Left renal cortex interstitium (tissue), 4 donors: ENCODE measurements around the gene SAMD4B. TPM values are rescaled to one million over a fixed set of nuclear protein-coding genes. Genes with fewer than 3 reads are reported as not detected.
"Not testable (repeated sequence)": the region's sequence is repeated elsewhere in the genome, so short reads cannot be mapped to it uniquely, and the experiment has no call there.

Experiments used
- DNase-seq, 4 donors: peaks; one replicate each; pipeline ENCODE4 v3.0.0-alpha.2; 2013; ENCODE audit warnings: low read depth in 4 of 4, low spot score in 2 of 4, missing footprints in 1 of 4
- polyA plus RNA-seq, 4 donors: library from polyadenylated mRNA; unstranded; fragments of 120-200 nt; gene quantifications; one replicate each; pipeline ENCODE4 v1.2.1, GENCODE V29; 2013; ENCODE audit not compliant: insufficient read length in 4 of 4

SAMD4B gene
- polyA plus RNA-seq, 4 donors, result 86.6 to 165 (median 124) TPM

DNA sequence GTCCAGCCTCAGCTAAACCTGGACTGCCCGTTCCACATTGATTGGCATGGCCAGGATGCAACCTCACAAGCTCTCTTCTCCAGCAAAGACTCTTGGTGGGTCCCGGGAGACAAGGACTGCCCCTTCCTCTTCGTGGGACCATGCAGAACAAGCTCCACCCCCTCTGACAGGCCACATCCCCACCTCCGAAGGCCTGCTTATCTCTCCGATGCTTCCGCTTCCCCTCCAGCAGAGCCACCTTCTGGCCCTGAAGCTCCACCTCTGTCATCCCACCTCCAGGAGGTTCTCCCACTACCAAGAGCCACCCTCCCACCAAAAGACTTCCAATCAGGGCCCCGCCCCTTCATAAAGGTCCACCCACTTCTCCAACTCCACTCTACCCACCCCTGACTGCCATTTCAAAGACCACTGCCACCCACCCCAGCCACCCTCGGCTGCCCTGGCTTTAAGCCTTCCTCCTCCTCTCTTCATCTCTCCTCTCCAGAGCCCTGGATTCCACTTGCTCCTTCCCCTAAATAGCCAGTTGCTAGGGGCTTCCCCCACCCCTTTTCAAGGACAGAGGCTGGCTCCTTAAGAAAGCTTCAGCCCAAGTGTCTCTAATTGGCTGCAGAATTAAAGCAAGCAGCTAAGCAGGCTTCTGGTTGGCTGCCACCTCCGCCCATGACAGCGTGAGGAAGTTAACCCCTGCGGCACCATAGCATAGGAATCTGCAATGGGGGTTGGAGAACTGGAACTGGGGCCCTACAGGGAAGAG, 31.5 kb upstream of the SAMD4B start:
- no peak for DNase-seq

DNA sequence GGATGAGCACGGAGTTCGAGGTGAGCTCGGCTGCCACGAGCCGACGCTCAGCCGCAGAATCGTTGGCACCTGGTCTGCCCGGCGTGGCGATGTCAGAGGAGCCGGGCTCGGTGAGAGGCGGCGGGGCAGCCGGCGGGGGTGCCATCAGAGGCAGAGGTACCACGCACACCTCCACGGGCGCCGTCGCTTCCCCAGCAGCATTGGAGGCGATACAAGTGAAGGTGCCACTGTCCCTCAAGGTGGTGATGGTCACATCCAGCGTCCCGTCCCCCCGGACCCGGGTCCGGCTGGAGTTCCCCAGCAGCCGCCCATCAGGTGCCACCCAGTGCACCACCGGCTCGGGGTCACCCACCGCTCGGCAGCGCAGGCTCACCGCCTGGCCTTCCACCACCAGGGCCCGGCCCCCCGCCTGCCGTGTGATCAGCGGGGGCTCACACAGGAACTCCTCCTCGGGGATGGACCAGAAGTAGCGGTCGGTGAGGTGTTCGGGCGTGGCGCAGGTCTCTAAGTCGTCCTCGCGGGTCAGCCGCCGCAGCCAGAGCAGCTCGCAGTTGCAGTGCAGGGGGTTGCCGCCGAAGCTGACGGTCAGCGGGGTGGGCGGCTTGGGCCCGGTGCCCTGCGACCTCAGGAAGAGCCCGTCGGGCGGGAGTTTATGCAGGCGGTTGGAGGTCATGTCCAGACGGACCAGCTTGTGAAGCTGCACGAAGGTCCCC, 28.0 kb upstream of the SAMD4B start:
- no peak for DNase-seq

DNA sequence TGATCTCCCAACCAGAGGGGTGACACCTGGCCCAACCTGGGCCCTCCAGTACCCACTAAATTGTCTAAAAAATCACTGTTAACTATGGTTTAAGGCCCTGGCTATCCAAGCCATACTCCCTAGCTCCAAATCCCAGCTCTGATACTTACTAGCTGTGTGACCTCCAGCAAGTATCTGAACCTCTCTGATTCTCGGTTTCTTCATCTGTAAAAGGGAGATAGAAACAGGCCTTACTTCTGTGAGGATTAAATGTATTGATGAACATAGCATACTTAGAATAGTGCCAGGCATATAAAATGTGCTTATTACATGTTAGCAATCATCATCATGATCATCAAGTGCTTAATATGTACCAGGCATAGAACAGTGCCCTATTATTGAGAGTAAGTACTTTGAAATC, 26.3 kb upstream of the SAMD4B start:
- no peak for DNase-seq

DNA sequence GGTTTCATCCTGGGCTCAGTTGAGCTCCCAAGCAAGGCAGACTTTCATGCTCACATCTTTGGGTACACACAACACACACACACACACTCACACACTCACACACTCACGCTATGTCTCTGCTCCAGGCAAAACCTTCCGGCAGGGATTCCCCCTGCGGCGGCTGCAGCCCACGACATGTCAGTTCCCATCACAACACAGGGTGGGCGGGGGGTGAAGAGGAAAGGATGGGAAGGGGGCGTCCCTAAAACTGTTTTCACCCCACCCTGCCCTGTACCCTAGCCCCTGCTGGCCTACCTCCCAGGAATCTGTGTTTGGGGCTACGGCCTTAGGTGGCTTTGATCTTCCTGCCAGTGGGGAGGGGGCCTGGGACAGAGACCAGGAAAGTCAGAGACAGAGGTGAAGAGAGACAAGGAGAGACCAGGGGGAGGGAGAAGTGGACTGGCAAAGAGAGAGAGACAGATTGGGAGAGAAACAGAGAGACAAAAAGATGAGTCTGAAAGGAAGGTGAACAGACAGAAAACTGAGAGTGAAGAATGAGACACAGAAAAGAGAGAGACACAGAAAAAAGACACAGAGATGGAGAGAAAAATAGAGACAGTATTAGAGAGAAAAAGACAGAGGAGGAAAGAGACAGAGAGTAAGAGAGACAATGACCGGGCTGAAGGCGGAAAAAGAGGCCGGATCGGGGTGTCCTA, 25.4 kb upstream of the SAMD4B start:
- no peak for DNase-seq

DNA sequence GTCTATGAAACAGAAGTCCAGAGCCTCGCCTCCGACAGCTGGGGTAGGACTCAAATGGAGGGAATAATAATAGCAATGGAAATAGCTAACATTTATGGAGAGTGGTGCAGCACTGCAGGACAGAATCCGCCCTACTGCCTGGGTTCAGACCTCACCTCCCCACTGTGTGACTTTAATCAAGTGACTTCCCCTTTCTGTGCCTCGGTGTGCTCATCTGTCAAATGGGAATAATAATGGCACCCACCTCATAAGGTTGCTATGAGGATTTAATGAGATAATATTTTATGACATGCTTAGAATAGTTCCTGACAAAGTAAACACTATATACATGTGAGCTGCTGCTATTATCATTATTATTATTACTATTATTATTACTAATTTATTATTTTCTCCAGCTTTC, 24.7 kb upstream of the SAMD4B start:
- no peak for DNase-seq

DNA sequence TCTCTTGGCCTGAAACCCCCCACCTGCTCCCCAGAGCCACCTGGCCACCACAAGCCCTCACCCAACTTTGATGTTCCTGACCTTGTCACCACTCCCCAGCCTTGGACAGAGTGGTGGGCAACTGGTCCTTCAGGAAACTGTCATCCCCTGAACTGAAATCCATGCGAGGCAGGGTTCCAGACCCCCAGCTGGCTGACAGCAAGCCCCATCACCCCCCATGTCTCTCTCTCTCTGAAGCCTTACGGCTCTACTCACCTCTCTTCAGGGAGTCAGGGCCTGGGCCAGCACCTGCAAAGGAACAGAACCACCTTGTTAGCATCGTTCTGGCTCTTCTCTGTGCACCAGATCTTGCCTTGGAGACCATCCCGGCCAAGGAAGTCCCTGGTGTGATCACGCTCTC, 24.1 kb upstream of the SAMD4B start:
- no peak for DNase-seq

DNA sequence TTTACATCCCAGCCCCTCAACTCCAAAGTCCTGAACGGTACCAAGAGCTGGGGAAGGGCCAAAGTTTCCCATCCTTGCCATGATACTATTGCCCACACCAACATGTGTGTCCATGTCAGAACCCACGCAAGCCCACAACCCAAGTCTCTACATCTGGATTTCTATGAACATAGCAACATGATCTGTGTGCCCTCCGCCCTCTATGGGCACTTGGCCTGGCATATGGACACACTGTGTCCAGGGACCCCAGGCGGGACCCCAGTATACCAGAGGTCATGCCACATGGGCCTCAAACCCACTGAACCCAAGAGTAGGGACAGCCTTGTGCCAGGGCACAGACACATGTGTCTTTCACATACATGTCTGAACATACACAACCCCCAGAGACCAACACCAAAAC, 23.5 kb upstream of the SAMD4B start:
- DNase-seq, result no peak

DNA sequence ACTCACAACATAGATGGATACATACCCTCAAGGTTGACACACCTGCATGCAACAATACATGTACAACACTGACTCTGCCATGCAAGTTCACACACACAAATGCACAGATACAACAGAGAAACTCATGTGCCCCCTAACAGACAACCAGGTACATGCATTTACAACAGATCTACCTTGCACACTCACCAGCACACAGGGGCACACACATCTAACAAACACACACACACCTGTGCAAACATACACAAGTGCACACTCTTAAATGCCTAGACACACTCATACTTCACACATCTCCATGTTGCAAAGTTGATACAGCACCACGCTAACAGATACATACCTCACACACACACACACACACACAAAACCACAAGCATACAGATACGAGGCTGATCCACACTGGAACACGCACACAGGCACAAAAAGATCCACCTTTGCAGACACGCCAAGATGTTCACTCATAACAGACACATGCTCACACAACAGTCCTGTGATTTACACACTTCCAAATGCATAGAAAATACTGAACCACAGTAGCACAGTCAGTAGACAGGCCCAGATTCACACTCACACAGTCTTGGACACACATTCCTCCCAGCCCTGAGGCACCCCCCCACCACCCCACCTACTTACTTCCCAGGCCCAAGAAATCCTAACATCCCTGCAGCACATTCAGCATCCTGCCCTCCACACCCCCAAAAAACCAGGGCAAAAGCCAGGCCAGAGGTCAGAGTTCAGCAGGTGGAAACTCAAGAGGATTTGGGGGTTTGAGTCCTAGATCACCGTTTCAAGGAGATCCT, 22.9 kb upstream of the SAMD4B start:
- no peak for DNase-seq

DNA sequence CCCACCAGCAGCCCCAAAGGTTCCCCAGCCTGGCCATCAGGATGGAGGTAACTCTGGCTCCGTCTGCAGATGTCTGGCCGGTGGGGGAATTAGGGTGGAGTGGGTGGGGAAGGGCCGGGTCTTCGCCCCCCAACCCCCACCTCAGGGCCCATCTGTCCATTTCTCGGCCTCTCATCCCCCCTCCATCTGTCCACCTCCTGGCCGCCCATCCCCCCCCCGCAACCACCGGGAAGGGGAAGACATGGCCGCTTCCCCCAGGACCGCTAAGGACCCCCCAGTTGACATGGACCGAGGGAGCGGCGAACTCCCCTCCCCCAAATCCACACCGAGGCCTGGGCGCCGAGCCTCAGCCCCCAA, 22.4 kb upstream of the SAMD4B start:
- no peak for DNase-seq

DNA sequence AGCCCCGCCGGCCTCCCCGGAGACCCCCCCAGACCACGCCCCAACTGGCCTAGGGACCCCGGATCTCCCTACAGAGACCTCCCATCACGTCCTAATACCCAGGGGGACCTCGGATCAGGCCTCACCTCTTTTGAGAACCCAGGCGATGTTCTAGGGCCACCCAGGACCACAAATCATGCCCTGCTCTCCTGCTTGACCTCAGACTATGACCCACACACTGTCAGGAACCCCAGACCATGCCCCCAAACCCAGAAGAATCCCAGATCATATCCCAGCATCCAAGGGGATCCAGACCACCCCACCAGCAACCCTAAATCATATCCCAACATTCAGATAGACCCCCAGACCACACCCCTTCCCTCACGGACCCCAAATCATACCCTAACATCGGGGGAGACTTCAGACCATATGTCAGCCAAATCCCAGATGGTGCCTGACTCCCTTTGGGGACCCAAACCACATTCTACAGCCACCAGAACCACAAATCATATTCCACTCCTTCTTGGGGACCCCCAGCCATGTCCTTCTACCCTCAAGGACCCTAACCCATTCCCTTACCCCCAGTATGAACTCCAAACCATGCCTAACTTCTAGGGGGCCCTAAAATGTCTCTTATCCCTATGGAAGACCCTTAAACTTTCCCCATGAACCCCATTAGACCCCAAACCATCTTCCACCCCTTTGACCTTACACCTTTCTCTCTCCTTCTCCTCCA, 20.9 kb upstream of the SAMD4B start:
- no peak for DNase-seq

DNA sequence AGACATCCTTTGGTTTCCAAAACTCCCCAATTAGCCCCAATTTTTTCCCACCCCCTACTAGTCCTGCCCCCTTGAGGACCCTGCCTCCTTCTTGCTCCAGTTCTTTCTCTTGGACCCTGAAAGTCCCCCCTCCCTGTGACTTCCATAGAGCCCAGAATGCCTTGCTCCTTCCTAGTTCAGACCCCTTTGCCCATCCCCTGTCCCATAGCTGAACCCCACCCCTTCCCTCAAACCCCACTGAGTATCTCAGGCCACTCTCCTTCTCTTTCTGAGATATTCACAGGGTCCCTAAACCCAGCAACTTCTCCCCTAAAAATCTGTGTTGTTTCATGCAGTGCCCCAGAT, 20.4 kb upstream of the SAMD4B start:
- no peak for DNase-seq

DNA sequence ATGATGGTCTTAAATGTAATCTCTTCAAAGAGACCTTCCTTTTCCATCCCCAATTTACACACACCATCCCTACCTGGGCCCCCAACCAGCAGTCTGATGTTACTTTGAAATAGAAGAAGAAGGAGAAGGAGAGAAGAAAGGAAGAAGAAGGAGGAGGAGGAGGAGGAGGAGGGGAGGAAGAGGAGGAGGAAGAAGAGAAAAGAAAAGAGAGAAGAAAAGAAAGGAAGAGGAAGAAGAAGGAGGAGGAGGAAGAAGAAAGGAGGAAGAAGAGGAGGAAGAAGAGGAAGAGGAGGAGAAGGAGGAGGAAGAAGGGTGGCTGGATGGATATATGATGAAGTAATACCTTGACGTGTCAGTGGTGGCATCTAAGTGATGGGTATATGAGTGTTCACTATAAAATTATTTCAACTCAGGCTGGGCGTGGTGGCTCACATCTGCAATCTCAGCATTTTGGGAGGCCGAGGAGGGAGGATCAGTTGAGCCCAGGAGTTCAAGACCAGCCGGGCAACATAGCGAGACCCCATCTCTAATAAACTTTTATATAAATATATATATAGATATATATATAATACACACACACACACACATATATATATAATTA, 17.9 kb upstream of the SAMD4B start:
- no peak for DNase-seq

DNA sequence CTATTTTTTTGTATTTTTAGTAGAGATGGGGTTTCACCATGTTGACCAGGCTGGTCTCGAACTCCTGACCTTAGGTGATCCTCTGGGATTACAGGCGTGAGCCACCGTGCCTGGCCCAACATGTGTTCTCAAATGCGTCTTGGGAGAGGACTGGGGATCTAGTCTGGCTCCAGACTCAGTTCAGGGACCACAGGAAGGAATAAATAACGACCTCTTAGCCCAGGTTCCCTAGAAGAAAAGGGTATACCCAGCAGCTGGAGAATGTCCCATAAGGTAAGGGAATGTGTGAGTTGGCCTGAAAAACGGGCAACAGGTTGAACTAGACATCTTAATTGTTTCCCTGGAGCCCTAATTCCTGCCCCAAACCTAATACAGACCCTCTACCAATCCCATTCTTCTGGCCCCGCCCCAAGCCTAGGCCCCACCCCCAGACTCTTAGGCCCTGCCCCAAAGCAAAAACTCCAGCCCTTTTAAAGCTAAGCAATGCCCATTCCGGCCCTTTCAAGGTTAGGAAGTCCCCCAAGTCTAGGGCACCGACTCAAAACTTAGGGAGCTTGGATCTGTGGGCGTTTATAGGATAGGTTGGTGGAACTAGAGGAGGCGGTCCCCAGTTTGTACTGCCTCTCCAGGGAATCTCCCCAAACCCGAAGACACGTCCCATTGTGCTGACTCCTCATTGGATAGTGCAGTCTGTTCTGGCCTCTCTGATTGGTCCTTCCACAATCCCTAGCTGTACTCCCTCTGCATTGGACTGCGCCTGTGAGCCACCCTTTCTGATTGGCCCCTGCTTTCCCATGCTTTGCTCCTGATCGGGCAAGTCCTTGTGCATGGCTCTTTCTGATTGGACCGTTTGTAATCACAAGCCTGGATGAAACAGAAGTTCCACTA, 16.2 kb upstream of the SAMD4B start:
- no peak for DNase-seq

DNA sequence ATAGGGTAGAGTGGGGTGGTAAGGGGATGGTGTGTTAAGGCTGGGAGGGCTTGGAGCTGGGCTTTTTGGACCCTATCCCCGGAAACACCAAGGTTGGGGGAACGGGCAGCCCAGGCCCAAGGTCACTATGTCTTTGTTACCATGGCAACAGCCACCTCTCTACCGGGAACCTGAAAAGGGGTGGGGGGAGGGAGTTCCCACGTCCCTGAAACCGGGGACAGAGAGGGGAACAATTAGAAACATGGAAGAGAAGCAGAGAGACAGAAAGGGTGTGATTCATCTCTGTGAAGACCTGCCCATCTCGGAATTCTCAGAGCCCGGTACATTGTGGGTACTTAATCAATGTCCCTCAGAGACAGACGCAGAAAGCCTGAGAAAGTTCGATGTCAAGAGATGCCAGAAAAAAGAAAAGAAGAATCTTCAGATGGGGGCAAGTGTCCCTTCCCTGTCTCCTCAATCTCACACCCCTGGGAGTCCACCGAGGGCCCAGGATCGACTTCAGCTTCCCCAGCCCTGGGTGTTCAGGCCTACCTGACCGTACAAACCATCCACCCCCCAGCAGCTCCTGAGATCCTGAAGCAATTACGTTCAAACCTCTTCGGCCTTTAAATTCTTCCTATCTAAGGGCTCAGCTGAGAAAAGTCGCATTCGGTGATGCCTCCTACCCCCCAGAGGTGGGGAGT, 14.7 kb upstream of the SAMD4B start:
- DNase-seq, result no peak

DNA sequence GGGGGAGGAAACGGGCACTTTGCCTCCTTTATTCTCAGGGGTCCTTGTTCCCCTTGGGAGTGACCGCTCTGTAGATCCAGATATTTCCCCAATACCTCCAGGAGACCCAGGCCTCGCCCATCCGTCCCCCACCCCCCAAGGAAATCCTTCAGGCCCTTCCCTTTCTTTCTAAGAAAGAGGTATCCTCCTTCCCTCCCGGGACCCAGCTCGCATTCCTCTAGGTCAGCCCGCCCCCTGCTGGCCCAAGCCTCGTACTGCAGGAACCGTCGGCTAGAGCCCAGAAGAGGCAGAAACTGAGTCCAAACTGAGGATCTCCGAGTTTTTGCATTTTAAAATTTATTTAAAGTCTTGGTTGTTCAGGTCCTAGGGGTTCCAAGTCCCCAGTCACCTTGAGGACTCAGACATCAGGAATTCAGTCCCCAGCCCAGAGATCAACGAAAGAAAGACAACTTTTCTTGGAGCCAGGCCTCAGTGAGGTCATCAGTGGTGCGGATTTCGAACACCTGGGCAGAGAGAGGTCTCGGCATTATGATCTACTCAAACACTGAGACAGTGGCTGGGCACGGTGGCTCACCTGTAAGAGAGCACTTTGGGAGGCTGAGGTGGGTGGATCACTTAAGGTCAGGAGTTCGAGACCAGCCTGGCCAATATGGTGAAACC, 14.0 kb upstream of the SAMD4B start:
- DNase-seq, result peak in 2 of 4 donors; percentile 49 to 70

DNA sequence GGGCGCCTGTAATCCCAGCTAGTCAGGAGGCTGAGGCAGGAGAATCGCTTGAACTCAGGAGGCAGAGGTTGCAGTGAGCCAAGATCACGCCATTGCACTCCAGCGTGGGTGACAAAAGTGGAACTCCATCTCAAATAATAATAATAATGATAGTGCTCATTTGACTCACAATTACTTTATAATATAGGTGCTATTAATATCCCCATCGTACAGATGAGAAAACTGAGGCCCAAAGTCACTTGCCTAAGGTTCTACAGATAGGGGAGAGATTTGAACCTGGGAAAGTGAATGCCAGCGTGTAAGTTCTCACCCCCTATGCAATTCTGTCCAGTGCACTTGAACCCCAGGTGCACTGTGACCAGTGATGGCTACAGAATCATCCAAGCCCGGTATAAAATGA, 12.3 kb upstream of the SAMD4B start:
- no peak for DNase-seq

DNA sequence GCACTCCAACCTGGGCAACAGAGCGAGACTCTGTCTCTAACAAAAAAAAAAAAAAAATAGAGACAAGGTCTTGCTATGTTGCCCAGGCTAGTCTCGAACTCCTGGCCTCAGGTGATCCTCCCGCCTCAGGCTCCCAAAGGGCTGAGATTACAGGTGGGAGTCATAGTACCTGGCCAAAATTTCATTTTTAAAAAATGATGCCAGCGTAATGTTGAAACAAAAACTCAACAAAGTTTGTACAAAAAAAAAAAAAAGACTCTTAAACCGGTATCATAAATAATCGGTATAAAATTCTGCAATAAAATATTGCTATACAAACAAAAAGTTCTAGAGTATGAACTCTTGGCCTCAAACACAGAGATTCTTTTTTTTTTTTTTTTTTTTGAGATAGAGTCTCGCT, 9.9 kb upstream of the SAMD4B start:
- DNase-seq, result no peak

DNA sequence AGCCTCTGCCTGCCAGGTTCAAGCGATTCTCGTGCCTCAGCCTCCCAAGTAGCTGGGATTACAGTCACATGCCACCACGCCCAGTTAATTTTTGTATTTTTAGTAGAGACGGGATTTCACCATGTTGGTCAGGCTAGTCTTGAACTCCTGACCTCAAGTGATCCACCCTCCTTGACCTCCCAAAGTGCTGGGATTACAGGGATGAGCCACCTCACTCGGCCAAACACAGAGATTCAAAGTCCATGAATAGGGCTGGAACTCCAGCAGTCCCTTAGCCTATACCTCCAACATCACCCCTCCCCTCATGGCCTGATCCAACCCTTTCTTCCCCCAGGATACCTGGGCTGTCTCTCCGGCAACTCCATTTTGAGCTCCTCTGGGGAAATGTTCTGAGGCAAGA, 9.5 kb upstream of the SAMD4B start:
- DNase-seq, result not testable (repeated sequence)
